ENCODE measurements around the gene TNNC1.

The TNNC1 gene

GRCh38 chr3:52403955-52404354 lies 49.9 kb downstream of the TNNC1 start:
- no peak overlapping the region for H3K4me3 Mint-ChIP-seq
- no peaks in the 10 kb centered on the region for H3K27me3 Mint-ChIP-seq (ENCODE audit: low read depth)
- peaks cover 55% of the 10 kb centered on the region for H3K36me3 Mint-ChIP-seq (ENCODE audit: low read depth)
- no peak overlapping the region for H3K27ac Mint-ChIP-seq
- peaks cover 10% of the 10 kb centered on the region for H3K4me1 Mint-ChIP-seq (ENCODE audit: low read depth)
- no peaks in the 10 kb centered on the region for H3K9me3 Mint-ChIP-seq
- DNase-seq (ENCODE audit: low spot score) = no peak

GRCh38 chr3:52403271-52403841 lies 50.5 kb downstream of the TNNC1 start:
- Mint-ChIP-seq H3K36me3 (ENCODE audit: low read depth) (peaks cover 52% of the 10 kb centered on the region), H3K27me3 (ENCODE audit: low read depth) (no peaks in the 10 kb centered on the region), H3K9me3 (no peaks in the 10 kb centered on the region), H3K27ac (no peak overlapping the region), H3K4me1 (ENCODE audit: low read depth) (peaks cover 5% of the 10 kb centered on the region), H3K4me3 (no peak overlapping the region)
- no peak for DNase-seq (ENCODE audit: low spot score)

- no peaks in the 10 kb centered on the region for H3K9me3 Mint-ChIP-seq
- H3K4me3 Mint-ChIP-seq = no peak overlapping the region
- no peak for DNase-seq (ENCODE audit: low spot score)
- H3K27ac Mint-ChIP-seq = no peak overlapping the region
- peaks cover 47% of the 10 kb centered on the region for H3K36me3 Mint-ChIP-seq (ENCODE audit: low read depth)
- H3K27me3 Mint-ChIP-seq (ENCODE audit: low read depth) = no peaks in the 10 kb centered on the region
- H3K4me1 Mint-ChIP-seq (ENCODE audit: low read depth) = peaks cover 4% of the 10 kb centered on the region
Observed at GRCh38 chr3:52402706-52403270, 51.1 kb downstream of the TNNC1 start.

GRCh38 chr3:52402101-52402521 lies 51.7 kb downstream of the TNNC1 start:
- peaks cover 40% of the 10 kb centered on the region for H3K36me3 Mint-ChIP-seq (ENCODE audit: low read depth)

GRCh38 chr3:52401551-52401950 lies 52.3 kb downstream of the TNNC1 start:
- Mint-ChIP-seq H3K4me3 (no peak overlapping the region), H3K27ac (no peak overlapping the region), H3K36me3 (ENCODE audit: low read depth) (peaks cover 37% of the 10 kb centered on the region), H3K9me3 (no peaks in the 10 kb centered on the region), H3K27me3 (ENCODE audit: low read depth) (no peaks in the 10 kb centered on the region), H3K4me1 (ENCODE audit: low read depth) (peaks cover under 1% of the 10 kb centered on the region)
- DNase-seq (ENCODE audit: low spot score) = no peak

More at GRCh38 chr3:52402101-52402521, 51.7 kb downstream of the TNNC1 start:
- Mint-ChIP-seq H3K9me3 (no peaks in the 10 kb centered on the region), H3K27me3 (ENCODE audit: low read depth) (no peaks in the 10 kb centered on the region), H3K4me1 (ENCODE audit: low read depth) (peaks cover 4% of the 10 kb centered on the region), H3K4me3 (no peak overlapping the region), H3K27ac (no peak overlapping the region)
- no peak for DNase-seq (ENCODE audit: low spot score)
